Activated T-cell treated with anti-CD3 and anti-CD28 coated beads, Interleukin-2, amount 50 U/mL, for 4 hours (primary cell): ENCODE results near the gene PDSS2. TPM values are rescaled to one million over a fixed set of nuclear protein-coding genes. Genes with fewer than 3 reads are reported as not detected.

Source experiments
- total RNA-seq, 3 donors: library from RNA; stranded (reverse); gene quantifications; one replicate each; pipeline ENCODE4 v1.2.1, GENCODE V29; 2021

PDSS2 gene
- total RNA-seq, 3 donors from 2014 or later: 10.9 to 14.8 (median 12.6) TPM

Other genes with a start within 250 kb of the PDSS2 start
- 1 to 10 TPM; 1.1 to 2.1 (median 1.8) TPM for gene SOBP, start 30.6 kb upstream of the PDSS2 start, total RNA-seq